ENCODE data around the gene SMARCC1. TPM values are rescaled to one million over a fixed set of nuclear protein-coding genes. Genes with fewer than 3 reads are reported as not detected.

SMARCC1 gene
- total RNA-seq, 1 donor from 2014 or later: 46.2 TPM

DNA sequence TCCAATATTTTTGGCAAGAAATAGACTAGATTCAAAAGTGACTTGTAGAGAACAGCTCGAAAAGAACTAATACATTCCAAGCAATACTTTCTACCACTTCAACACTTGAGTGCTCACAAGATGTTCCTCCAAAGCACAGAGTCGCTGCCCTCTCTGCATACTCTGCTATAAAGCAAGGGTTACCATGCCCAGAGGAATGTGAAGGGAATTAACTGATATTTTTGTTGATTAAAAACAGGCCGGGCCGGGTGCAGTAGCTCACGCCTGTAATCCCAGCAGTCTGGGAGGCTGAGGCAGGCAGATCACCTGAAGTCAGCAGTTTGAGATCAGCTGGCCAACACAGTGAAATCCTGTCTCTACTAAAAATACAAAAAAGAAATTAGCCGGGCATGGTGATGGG lies 145.5 kb downstream of the SMARCC1 start:
- DNase-seq (ENCODE audit: low spot score): no peak

DNA sequence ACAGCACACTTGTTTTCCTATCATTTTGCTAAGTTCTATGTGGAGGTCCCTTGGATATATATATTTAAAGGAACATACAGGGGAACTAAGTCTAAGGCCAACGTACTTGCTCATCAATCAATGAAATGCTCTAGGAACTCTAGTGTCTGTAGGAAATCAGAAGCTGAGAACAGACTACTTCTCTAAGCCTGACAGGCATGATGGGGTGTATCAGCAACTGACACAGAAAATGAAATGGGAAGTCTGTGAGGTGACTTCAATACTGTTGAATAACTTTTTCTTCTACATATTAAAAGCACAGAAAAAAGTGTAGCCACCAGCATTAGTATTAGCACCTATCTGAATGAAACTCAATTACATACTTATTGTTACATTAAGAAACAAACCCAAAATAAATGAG lies 146.2 kb downstream of the SMARCC1 start:
- no peak for DNase-seq (ENCODE audit: low spot score)

GRCh38 chr3:47634996-47635395 lies 146.7 kb downstream of the SMARCC1 start:
- no peak for DNase-seq (ENCODE audit: low spot score)

DNA sequence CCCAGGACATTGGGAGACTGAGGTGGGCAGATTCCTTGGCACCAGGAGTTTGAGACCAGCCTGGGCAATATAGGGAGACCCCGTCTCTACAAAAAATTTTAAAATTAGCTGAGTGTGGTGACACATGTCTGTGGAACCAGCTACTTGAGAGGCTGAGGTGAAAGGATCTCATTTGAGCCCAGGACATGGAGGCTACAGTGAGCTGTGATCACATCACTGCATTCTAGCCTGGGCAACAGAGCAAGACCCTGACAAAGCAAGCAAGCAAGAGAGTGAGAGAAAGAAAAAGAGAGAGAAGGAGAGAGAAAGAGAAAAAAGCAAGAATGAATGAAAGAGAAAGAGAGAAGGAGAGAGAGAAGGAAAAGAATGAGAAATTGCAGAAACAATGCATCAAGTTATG lies 150.9 kb downstream of the SMARCC1 start:
- DNase-seq (ENCODE audit: low spot score): no peak

DNA sequence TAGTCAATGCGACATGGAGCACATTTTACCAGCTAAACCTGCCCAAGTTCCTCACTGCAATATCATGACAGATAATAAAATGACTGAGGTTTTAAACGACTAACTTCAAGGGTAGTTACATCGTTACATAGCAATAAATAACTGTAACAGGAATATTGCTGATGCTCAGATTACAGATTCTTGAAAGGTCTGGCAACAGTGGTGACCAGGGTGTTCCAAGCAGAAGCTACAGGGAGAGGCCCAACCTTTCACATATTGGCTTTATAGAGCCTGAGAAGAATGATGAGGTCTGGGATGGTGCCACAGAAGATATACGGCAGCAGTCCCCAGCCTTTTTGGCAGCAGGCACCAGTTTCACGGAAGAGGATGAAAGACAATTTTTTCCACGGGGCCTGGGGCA lies 151.9 kb downstream of the SMARCC1 start:
- DNase-seq (ENCODE audit: low spot score): no peak

GRCh38 chr3:47628426-47628825 lies 153.3 kb downstream of the SMARCC1 start:
- DNase-seq (ENCODE audit: low spot score): no peak

- DNase-seq (ENCODE audit: low spot score): no peak
Observed at GRCh38 chr3:47622671-47623461, 158.8 kb downstream of the SMARCC1 start.

- no peak for DNase-seq (ENCODE audit: low spot score)
Observed at GRCh38 chr3:47617086-47618010, 164.3 kb downstream of the SMARCC1 start.

GRCh38 chr3:47614788-47615187 lies 166.9 kb downstream of the SMARCC1 start:
- no peak for DNase-seq (ENCODE audit: low spot score)

DNA sequence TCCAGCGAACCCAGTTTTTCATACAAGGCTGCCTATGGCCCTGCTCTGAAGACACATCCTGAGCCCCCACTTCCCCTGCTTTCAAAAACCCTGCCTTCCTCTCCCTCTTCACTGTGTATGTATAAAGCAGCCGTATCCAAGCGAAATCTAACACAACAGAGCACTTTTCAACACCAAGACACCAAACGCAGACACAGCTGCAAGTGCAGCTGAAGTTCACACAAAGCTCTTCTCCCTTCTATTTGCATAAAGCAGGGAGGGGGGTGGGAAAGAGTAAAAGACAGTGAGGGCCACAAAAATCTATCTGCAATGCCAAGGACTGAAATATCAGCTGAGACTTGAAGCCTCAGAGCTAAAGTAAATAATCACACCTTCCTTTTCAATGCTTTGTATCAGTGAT lies 168.0 kb downstream of the SMARCC1 start:
- DNase-seq (ENCODE audit: low spot score): no peak

GRCh38 chr3:47612879-47613278 lies 168.8 kb downstream of the SMARCC1 start:
- DNase-seq (ENCODE audit: low spot score): no peak

DNA sequence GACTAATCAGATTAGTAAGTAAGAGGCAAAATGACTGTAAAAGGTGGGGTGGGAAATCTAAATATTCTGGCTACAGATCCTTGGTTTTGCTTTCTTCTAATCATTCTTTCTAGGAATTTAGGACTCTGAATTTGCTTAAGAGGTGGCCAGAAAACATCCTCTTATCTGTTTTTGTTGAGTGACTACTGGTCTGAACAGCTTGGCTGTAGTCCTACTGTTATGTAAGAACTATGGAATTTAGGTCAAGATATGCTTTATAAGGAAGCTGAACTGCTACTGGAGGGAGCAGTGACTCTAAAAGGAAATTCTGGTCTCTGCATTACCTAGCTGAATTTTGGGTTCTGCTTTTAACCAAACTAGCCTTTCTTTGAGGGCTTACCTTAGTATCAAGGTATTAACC lies 169.5 kb downstream of the SMARCC1 start:
- peak; percentile 88 for DNase-seq (ENCODE audit: low spot score)

GRCh38 chr3:47611576-47611975 lies 170.1 kb downstream of the SMARCC1 start:
- no peak for DNase-seq (ENCODE audit: low spot score)

DNA sequence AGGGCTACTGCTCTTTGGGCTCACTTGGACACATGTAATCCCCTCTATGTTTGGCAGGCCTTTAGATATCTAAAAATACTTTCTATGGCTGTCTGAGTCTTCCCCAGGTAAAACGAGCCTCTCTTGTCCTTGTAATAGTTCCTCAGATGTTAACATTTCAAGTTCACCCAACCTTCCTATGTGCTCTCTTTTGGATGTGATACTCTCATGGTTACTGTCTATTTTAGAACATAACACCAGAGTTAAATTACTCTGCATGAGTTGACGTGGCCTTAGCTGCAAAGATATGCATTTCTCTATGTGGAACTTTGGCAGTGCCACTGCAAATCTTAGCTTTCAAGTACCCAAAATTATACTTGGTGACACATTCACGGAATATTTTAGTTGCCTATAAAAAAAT lies 171.1 kb downstream of the SMARCC1 start:
- DNase-seq (ENCODE audit: low spot score): no peak

- DNase-seq (ENCODE audit: low spot score): peak; percentile 3
Observed at GRCh38 chr3:47607335-47607734, 174.4 kb downstream of the SMARCC1 start.

- DNase-seq (ENCODE audit: low spot score): no peak
Observed at GRCh38 chr3:47606165-47606564, 175.5 kb downstream of the SMARCC1 start.

DNA sequence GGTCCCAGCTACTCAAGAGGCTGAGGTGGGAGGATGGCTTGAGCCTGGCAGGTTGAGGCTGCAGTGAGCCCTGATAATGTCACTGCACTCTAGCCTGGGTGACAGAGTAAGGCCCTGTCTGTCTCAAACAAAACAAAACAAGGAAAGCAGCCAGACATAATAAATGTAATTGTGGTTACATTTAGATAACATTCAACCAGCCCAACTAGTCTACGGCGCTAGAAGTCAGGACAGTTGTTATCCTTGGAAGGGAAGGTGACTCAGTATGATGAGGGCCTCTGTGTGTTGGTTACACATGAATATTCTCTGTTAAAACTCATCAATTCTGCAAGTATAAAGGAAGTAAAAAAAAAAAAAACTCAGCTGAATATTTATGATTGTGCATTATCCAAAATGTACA lies 176.0 kb downstream of the SMARCC1 start:
- DNase-seq (ENCODE audit: low spot score): no peak

- peak; percentile 29 for DNase-seq (ENCODE audit: low spot score)
Observed at GRCh38 chr3:47604145-47604544, 177.5 kb downstream of the SMARCC1 start.

GRCh38 chr3:47603332-47603731 lies 178.4 kb downstream of the SMARCC1 start:
- no peak for DNase-seq (ENCODE audit: low spot score)

- DNase-seq (ENCODE audit: low spot score): no peak
Observed at GRCh38 chr3:47601281-47601680, 180.4 kb downstream of the SMARCC1 start.

DNA sequence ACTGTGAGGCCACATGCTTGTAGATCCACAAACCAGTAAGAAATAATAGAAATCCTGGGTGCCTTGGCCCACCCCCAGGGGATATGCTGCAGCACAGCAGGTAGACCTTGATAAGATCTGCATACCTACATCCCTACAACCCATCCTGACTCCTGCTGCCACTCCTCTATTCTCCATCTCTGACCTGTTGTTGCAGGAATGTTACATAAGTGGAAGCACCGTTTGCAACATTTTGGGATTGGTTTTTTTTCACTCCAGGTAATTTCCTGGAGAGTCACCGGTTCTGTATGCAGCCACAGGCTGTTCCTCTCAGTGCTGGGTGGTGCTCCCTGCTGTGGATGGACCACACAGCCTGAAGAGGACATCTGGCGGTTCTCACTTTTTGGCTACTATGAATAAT lies 186.9 kb downstream of the SMARCC1 start:
- DNase-seq (ENCODE audit: low spot score): no peak

- DNase-seq (ENCODE audit: low spot score): no peak
Observed at GRCh38 chr3:47592066-47592795, 189.5 kb downstream of the SMARCC1 start.

All from umbilical cord (tissue), 2 donors.